Raji (cell line): ENCODE data around the gene TSC22D3.

Experiments used
- POLR2A ChIP-seq: IDR thresholded peaks from 2 replicates; pipeline ENCODE4 v1.6.1; 2011; ENCODE audit warnings: low read depth, low read length, control low read depth; ENCODE audit not compliant: insufficient read depth

TSC22D3 gene

DNA sequence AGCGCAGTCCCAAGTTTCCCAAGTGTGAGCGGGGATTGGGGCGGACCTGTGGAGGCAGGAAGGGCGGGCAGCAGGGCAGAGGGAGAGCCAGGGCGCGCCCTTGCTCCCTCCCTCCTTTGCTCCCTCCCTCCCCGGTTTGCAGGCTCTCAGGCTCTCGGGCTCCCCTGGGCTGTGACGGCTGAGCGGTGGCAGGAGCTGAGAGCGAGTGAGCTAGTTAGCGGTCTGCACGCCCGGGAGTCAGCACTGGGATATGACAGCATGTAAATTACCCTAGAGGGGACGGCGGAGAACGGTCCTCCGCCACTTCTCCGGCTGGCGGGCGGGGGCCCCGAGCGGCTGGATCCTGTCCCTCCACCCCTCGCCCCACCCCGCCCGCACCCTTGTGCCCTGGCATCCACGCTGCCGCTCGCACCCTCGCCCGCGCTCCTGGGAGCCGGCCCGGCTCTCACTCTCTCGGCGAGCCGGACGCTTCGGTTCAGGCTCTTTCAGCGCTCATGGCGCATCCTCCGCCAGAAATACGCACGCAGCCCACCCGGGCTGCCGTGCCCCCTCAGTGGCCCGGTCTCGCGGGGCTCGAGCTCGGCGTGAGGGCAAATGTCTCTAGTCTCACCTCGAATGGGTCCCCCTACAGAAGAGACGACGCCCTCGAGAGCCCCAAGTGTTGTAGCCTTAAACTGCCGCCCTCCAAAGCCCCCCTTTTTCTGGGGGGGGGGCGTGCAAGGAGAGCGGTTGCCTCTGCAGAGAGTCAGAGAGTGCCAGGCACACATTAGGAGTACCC, at the start of gene TSC22D3:
Gene TSC22D3 (minus strand): TSS at position 54 of the 778 bp plus-strand sequence. CDS start 368 bp downstream, outside the sequence.
- no peak for TF ChIP-seq POLR2A

- TF ChIP-seq POLR2A, result no peak
These were observed 47.9 kb upstream of the TSC22D3 start for GRCh38 chrX:107823456-107823855.

- TF ChIP-seq POLR2A, result no peak
These were observed 47.5 kb upstream of the TSC22D3 start for GRCh38 chrX:107823042-107823441.

- TF ChIP-seq POLR2A, result no peak
These were observed 43.4 kb upstream of the TSC22D3 start for GRCh38 chrX:107818900-107819521.

DNA sequence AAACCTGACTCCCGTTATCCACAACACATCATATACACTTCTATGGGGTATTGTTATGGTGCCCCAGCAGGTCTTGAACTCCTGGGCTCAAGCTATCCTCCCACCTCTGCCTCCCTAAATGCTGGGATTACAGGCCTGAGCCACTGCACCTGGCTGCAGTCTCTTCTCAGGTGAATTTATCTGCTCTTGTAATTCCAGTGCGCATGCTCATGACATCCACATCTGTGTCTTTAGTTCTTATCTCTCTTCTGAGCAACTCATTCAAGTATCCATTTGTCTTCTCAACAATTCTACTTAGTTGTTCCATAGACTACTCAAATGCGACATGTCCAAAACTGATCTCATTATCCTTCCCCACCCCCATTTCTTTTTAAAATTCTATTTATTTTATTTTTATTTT, 29.6 kb upstream of the TSC22D3 start:
- no peak for TF ChIP-seq POLR2A

DNA sequence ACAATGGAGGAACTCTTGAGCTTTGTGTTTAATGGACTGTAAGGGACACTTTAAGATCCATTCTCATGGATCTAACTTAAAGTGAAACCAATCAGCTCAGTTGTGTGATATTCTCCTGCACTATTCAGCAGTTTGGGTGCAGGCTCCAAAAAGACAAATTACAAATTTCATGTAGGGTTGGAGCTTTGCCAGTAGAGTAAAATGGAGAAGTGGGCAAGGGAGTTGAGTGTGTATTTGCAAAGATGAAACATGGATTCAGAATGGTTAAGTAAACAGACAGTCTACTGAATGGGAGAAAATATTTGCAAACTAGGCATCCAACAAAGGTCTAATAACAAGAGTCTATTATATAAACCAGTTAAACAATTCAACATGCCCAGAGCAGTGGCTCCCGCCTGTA, 28.8 kb upstream of the TSC22D3 start:
- TF ChIP-seq POLR2A, result no peak

DNA sequence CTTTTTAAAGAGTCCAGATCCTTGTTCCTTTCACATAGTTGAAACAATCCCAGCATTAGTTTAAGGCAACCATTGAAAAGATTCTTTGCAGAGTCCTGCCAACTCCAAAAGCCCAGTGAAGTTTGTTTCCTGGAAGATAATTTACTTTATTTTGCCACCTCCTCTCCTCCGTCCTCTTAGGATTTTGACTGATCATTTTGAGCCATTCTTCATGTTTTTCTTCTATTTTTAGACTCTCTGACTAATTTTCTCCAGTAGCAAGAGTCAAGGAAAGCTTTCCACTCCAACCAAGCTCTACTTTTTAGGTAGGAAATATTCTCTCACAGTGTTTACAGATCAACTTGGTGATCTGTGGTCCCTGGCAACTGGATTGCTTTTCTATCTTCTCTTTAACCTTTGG, 12.2 kb upstream of the TSC22D3 start:
- no peak for TF ChIP-seq POLR2A

- TF ChIP-seq POLR2A, result no peak
These were observed 4.9 kb upstream of the TSC22D3 start for GRCh38 chrX:107780525-107780924.

GRCh38 chrX:107777536-107777832, 1.9 kb upstream of the TSC22D3 start, which contains the start of gene NCBP2L:
NCBP2L (plus strand) TSS chrX:107777733; CDS start chrX:107794221, 16,488 bp downstream.
- TF ChIP-seq POLR2A, result no peak

- TF ChIP-seq POLR2A, result no peak
These were observed 1.3 kb upstream of the TSC22D3 start for GRCh38 chrX:107776649-107777535.

GRCh38 chrX:107775000-107775733, 420 bp downstream of the TSC22D3 start:
- TF ChIP-seq POLR2A, result no peak

GRCh38 chrX:107773906-107774435, 1.6 kb downstream of the TSC22D3 start:
- TF ChIP-seq POLR2A, result no peak

DNA sequence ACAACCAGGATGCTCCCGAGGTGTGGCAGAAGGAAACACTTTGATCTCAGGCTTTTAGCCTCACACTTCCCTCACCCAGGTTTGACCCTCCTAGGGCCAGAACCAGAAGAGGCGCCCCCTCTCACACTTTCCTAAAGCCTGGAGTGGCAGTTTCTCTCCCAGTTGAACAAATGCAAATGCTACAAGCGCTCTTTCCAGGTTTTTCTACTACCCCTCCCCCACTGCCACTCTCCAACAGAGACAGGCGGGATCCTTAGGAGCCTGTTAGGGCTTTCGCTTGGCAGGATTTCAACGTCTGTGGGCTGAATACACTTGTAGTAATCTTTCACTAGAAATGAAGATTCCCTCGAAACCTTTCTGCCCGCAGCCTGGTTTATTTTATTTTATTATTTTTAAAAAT, 2.4 kb downstream of the TSC22D3 start:
- no peak for TF ChIP-seq POLR2A

DNA sequence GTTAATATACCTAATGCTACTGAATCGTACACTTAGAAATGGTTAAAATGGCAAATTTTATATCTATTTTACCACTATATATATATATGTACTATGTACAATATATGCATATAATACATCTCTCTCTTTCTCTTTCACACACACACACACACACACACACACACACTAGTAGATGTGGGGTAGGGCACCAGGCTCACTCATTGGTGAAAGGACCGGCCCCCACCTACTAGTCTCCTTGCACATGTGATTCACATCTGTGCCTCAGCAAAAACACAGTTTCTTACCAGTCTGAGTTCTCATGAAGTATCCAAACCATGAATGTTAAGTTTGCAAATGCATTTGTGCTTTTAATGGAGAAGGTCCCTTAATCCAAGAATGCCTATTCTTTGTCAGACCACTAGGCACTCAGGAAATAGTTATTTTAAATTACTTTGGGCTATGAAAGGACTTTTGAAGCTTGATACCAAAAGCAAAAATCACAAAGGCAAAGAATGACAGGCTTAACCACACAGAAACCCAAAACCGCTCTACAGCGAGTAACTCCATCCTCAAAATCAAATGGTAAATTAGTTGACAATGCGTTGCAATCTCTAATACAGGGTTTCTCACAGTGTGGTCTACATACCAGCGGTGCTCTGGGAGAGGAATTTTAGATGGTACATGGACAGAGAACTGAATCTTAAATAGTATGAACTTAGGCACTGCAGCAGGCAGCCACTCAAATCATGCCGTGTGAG, 5.8 kb downstream of the TSC22D3 start:
- no peak for TF ChIP-seq POLR2A
